HG03442 (cell line): ENCODE data around the gene LYST.
"Not testable (repeated sequence)": the region's sequence is repeated elsewhere in the genome, so short reads cannot be mapped to it uniquely, and the experiment has no call there.

ENCODE experiments used
- ATAC-seq: cut with Tn5 transposase; IDR thresholded peaks from one replicate; pipeline ENCODE4 v1.9.1; 2021; ENCODE audit warnings: mild to moderate bottlenecking, moderate library complexity; ENCODE audit not compliant: unreplicated experiment

LYST gene, protein sequence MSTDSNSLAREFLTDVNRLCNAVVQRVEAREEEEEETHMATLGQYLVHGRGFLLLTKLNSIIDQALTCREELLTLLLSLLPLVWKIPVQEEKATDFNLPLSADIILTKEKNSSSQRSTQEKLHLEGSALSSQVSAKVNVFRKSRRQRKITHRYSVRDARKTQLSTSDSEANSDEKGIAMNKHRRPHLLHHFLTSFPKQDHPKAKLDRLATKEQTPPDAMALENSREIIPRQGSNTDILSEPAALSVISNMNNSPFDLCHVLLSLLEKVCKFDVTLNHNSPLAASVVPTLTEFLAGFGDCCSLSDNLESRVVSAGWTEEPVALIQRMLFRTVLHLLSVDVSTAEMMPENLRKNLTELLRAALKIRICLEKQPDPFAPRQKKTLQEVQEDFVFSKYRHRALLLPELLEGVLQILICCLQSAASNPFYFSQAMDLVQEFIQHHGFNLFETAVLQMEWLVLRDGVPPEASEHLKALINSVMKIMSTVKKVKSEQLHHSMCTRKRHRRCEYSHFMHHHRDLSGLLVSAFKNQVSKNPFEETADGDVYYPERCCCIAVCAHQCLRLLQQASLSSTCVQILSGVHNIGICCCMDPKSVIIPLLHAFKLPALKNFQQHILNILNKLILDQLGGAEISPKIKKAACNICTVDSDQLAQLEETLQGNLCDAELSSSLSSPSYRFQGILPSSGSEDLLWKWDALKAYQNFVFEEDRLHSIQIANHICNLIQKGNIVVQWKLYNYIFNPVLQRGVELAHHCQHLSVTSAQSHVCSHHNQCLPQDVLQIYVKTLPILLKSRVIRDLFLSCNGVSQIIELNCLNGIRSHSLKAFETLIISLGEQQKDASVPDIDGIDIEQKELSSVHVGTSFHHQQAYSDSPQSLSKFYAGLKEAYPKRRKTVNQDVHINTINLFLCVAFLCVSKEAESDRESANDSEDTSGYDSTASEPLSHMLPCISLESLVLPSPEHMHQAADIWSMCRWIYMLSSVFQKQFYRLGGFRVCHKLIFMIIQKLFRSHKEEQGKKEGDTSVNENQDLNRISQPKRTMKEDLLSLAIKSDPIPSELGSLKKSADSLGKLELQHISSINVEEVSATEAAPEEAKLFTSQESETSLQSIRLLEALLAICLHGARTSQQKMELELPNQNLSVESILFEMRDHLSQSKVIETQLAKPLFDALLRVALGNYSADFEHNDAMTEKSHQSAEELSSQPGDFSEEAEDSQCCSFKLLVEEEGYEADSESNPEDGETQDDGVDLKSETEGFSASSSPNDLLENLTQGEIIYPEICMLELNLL (N-terminal part only)

GRCh38 chr1:235866205-235866912, at the start of gene LYST:
Gene LYST, minus strand, starts transcription at chr1:235866906. Its CDS starts 36,489 bp downstream, at chr1:235830417.
- ATAC-seq: peak; percentile 41

GRCh38 chr1:235915489-235915888, 48.8 kb upstream of the LYST start:
- not testable (repeated sequence) for ATAC-seq

- ATAC-seq: no peak
Observed at GRCh38 chr1:235913311-235913710, 46.6 kb upstream of the LYST start.

DNA sequence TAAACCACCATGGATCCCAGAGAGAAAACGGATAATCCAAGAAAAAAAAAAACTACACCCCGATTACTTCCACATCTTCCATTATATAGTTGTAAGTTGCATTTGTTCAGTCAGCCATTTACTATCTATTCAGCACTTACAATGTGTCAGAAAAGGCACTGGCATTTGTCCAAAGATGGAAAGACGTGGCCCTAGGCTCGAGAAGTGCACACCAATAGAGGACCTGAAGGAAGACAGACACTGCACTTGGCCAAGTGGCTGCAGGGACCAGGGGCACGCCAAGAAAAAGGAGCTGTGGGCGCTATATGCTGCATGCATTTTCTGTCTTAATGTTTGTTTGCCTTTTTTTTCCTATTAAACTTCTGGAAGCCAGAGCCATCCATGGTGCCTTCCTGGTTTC, 45.2 kb upstream of the LYST start:
- no peak for ATAC-seq

DNA sequence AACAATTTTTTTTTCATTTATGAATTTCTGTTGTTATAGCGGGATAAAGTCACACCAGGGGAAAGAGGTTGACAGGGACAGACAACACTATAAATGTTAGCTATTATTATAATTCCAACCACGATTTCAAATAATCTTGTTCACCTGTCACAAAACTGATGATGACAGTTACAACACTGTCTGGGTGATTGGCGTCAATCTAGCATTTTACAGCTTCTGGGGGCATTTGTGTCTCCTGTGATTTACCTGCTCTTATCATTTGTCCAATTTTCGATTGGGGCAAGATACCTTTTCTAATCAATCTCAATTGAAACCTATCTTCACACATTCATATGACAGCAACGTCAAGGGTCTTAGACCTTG, 44.6 kb upstream of the LYST start:
- no peak for ATAC-seq

DNA sequence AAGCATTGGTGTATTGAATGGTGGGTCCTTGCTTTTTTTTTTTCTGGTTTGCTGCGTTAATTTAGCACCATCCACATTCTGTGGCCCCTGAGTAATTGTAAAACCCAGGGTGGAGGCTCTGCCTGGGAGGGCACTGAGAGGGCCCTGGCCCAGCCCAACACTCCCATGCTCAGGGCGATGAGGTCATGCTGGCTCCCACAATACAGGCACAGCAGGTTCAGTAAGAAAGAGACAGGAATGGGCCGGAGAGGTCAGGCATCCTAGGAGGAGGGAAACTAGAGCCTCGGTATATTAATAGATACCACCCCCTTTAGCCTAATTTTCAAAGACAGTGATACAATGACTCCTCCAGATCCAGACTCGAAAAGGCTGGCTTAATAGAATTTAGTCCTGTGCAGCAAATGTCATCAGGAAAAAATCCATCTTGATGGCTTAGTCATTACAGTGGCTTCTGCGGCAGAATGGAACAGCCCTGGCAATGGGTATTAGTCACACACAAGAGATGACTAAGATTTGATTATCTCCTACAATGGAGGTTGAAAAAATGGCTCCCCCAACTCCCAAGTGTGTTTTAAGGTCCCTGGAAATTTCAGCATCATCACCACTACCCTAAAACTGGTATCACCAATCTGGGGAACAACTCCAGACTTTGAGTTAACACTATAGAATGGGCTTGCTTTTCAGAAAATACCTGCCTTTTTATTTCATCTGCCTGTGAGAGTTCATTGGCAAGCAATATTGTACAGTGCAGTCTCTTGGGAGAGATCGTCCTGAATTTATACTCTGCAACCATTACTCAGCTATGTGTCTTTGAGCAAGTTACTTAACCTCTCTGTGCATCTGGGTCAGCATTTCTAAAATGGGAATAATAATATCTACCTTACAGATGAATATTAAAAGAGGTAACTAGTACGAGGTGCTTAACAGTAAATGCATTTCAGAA, 43.9 kb upstream of the LYST start:
- peak; percentile 86 for ATAC-seq

- no peak for ATAC-seq
Observed at GRCh38 chr1:235908742-235909520, 42.2 kb upstream of the LYST start.

- no peak for ATAC-seq
Observed at GRCh38 chr1:235907897-235908240, 41.2 kb upstream of the LYST start.

GRCh38 chr1:235907187-235907896, 40.6 kb upstream of the LYST start:
- ATAC-seq: no peak

GRCh38 chr1:235906436-235906835, 39.7 kb upstream of the LYST start:
- no peak for ATAC-seq

- ATAC-seq: not testable (repeated sequence)
Observed at GRCh38 chr1:235903809-235904208, 37.1 kb upstream of the LYST start.

GRCh38 chr1:235902677-235903542, 36.2 kb upstream of the LYST start:
- no peak for ATAC-seq

DNA sequence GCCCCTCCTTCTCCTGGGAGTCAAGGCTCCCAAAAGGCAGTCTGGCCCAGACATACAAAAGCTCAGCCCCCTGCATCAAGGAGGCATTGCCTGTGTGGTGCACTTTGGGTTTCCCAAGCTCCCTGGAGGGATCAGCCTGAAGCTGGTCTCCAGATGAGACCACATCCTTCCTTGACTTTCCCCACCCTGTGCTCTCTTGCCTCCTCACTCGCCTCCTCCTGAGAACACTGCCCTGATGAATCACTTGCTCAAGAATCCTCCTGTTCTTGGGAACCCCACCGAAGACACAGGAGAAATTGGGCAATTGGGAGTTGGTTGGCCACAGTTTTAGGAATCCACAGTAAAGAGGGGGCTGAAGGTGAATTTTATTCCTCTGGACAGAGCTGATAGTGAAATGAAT, 34.8 kb upstream of the LYST start:
- no peak for ATAC-seq

DNA sequence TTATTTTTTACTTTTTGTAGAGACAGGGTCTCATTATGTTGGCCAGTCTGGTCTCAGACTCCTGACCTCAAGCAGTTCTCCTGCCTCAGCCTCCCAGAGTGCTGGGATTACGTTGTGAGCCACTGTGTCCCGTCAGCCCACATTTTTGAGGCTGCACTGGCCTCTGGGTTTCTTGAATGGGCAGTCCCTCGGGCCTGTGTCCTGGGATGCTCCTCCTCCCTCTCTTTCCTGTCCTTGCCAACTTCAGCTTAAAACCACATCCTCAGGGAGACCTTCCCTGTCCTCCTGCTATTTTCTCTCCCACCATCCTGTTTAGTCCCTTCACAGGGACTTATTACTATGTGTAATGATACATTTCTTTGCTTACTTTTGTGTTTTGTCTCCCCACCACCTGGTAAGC, 31.4 kb upstream of the LYST start:
- no peak for ATAC-seq

DNA sequence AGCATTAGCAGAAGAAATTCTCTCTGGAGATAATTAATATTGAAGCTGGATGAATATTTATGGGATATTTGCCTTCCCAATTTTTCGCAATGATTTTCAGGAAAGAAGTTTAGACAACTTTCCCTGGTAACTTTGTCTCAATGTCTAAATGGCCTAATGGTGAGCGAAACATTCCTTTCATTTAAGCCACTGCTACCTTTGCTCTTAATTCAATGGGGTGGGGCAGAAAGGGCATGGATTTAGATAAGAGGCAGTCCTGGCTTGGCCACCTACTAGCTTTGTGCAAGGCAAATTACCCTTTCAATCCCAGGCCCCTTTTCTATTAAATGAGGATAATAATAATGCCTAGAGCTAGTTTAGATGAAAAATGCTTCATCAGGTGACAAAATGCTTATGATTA, 27.1 kb upstream of the LYST start:
- no peak for ATAC-seq

DNA sequence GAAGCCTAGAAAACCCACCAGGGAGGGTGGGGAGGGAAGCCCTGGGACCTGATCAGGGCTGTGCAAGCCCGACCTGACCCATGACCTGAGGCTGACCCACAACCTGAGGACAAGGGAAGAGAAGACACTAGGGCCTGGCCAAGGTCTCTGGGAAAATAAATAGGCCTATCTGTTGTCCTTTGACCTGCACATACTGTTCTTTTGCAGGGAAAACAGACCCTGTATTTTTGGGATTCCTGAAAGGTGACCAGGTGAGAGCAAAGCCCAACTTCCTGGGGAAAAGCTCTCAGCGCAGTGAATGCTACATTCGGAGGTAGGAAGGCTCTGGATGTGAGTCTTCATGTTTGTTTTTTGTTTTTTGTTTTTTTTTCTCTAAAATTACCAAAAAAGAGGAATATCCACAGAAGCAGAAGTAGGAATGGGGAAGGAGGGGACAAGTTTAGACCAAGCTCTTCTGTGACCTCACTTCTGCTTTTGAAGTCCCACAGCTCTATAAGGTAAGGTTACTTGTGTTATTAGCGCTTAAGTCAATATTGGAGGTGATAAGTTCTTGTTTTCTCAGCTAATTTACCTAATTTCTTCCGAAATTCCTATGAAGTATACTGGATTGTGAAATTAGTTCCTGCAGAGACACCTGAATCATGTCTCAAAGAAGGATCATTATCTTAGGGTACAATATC, 26.2 kb upstream of the LYST start:
- ATAC-seq: no peak

GRCh38 chr1:235892202-235892601, 25.5 kb upstream of the LYST start:
- peak; percentile 51 for ATAC-seq
